ENCODE data around the gene ALDH1B1. TPM values are rescaled to one million over a fixed set of nuclear protein-coding genes. Genes with fewer than 3 reads are reported as not detected.

The ALDH1B1 gene
- total and polyA plus RNA-seq, 9 of the 15 experiments (the other 6 are each of a cell fraction or from before 2014, with no cell fraction given) = 8.6 to 46.5 (median 30.8) TPM

- peaks cover 24 to 32% of the 10 kb centered on the region in 2 experiments for H3K4me1 ChIP-seq (replicated peaks in 1 of 2; ENCODE audit: control insufficient read depth in 2 of 2, insufficient read depth in 2 of 2, low read length in 2 of 2)
- no peaks in the 10 kb centered on the region for H4K20me1 ChIP-seq (replicated peaks; ENCODE audit: control insufficient read depth, insufficient read depth, low read length)
- H3K27ac ChIP-seq (ENCODE audit: extremely low read depth, low read depth, low read length) = no peak overlapping the region
- in situ Hi-C loops (cut with MboI) = no loop called here
- FAIRE-seq (no peak), DNase-seq (ENCODE audit: extremely low read depth in 1 of 4, low spot score in 3 of 4) (no peak), ATAC-seq (no peak)
- H3K4me3 ChIP-seq = no peak overlapping the region
- intact Hi-C loops (cut with micrococcal nuclease) = no loop called here
- CTCF ChIA-PET (ENCODE audit: low intra/inter-chr PET ratio) = no interaction called here
- H2AFZ ChIP-seq (ENCODE audit: low read depth, low read length) = 0 out of 2 replicates have a peak overlapping the region, but pooled peaks have one; percentile 60
- peaks cover 2% of the 10 kb centered on the region for H3K79me2 ChIP-seq (ENCODE audit: control insufficient read depth, insufficient read depth, low read length)
- no peaks in the 10 kb centered on the region for H3K9me3 ChIP-seq (replicated peaks; ENCODE audit: control insufficient read depth, insufficient read depth, low read depth, low read length)
- H3K9me1 ChIP-seq (ENCODE audit: control insufficient read depth, insufficient read depth, low read length) = no peaks in the 10 kb centered on the region
- H3K27me3 ChIP-seq (ENCODE audit: control insufficient read depth in 2 of 2, insufficient read depth in 2 of 2, low read length in 2 of 2) = no peaks in the 10 kb centered on the region
- no TSS peak for BruUV-seq (replicated peaks)
- H3K9ac ChIP-seq (ENCODE audit: insufficient read depth in 1 of 2, low read depth in 2 of 2, low read length in 2 of 2) = no peak overlapping the region
- POLR2A ChIA-PET = no interaction called here
- 41% methylated on average over 4 of the region's 4 CpGs for WGBS (ENCODE audit: insufficient coverage, low coverage, missing lambda C conversion rate)
- H3K36me3 ChIP-seq (ENCODE audit: control insufficient read depth, insufficient read depth, low read length) = no peaks in the 10 kb centered on the region
- H3K4me2 ChIP-seq (ENCODE audit: insufficient read depth, low read length) = no peak overlapping the region
- TF ChIP-seq ZBTB8A (IDR thresholded peaks at IDR 0.05; ENCODE audit: partially characterized antibody) = no peak
- TF ChIP-seq ARID1B (IDR thresholded peaks at IDR 0.05) = 0 out of 2 replicates have a peak, but pooled peaks have one; percentile 38
- no peak for TF ChIP-seq CEBPG (CRISPR knock-in tag; IDR thresholded peaks at IDR 0.05)
- TF ChIP-seq CEBPG (tag; conservative IDR thresholded peaks at IDR 0.05 in 1 of 2, IDR thresholded peaks at IDR 0.05 in 1 of 2) = 0 out of 4 replicates have a peak, but pooled peaks of 1 of the 2 experiments have one; percentile 28
- no peak for TF ChIP-seq SPI1 (IDR thresholded peaks at IDR 0.05; ENCODE audit: borderline replicate concordance, low read depth, low read length)
- TF ChIP-seq CXXC5 (CRISPR knock-in tag; IDR thresholded peaks at IDR 0.05) = 0 out of 2 replicates have a peak, but pooled peaks have one; percentile 12
- TF ChIP-seq TFE3 (CRISPR knock-in tag; IDR thresholded peaks at IDR 0.05) = peak; percentile 48; the same call in 1 of the 2 replicates
- TF ChIP-seq ZNF639 (CRISPR knock-in tag; conservative IDR thresholded peaks at IDR 0.05 in 1 of 2, IDR thresholded peaks at IDR 0.05 in 1 of 2) = 0 out of 4 replicates have a peak, but pooled peaks of 1 of the 2 experiments have one; percentile 0
- no peak for TF ChIP-seq PCBP1 (IDR thresholded peaks at IDR 0.05; ENCODE audit: low read depth, low read length, poor library complexity, severe bottlenecking)
- TF ChIP-seq GTF2B (IDR thresholded peaks at IDR 0.05; ENCODE audit: extremely low read depth, insufficient read length) = no peak
- no peak for TF ChIP-seq PPARD (CRISPR knock-in tag; IDR thresholded peaks at IDR 0.05)
- TF ChIP-seq SNRNP70 (optimal IDR thresholded peaks at IDR 0.05; ENCODE audit: low read depth, low read length) = no peak
- no peak for TF ChIP-seq SMAD3 (CRISPR knock-in tag; conservative IDR thresholded peaks at IDR 0.05)
- no peak for TF ChIP-seq ILF3 (IDR thresholded peaks at IDR 0.05; ENCODE audit: borderline replicate concordance)
- TF ChIP-seq HEY1 (CRISPR knock-in tag; IDR thresholded peaks at IDR 0.05; ENCODE audit: borderline replicate concordance) = no peak
- 0 out of 2 replicates have a peak, but pooled peaks have one; percentile 33 for TF ChIP-seq BCOR (IDR thresholded peaks at IDR 0.05)
- no peak for TF ChIP-seq TEAD4 (IDR thresholded peaks at IDR 0.05; ENCODE audit: low read length)
- TF ChIP-seq TEAD4 (CRISPR knock-in tag; IDR thresholded peaks at IDR 0.05; ENCODE audit: borderline replicate concordance) = no peak
Observed at GRCh38 chr9:38387751-38388150, 4.8 kb upstream of the ALDH1B1 start.
